Glutamatergic neuron (in vitro differentiated cells): ENCODE results near the gene CACNG1. TPM values are rescaled to one million over a fixed set of nuclear protein-coding genes. Genes with fewer than 3 reads are reported as not detected.
"Not testable (repeated sequence)": the region's sequence is repeated elsewhere in the genome, so short reads cannot be mapped to it uniquely, and the experiment has no call there.

Source experiments
- DNase-seq: peaks from one replicate; pipeline ENCODE4 v3.0.0; 2022
- H3K27ac Mint-ChIP-seq: one replicate; pipeline ENCODE4 v1.8.0; 2020; ENCODE audit warnings: mild to moderate bottlenecking, mixed read lengths, inconsistent platforms; ENCODE audit not compliant: unreplicated experiment
- H3K27me3 Mint-ChIP-seq: one replicate; pipeline ENCODE4 v1.8.0; 2020; ENCODE audit warnings: mild to moderate bottlenecking, moderate library complexity, mixed read lengths, inconsistent platforms; ENCODE audit not compliant: unreplicated experiment
- H3K36me3 Mint-ChIP-seq: one replicate; pipeline ENCODE4 v1.8.0; 2020; ENCODE audit warnings: mild to moderate bottlenecking, mixed read lengths, inconsistent platforms; ENCODE audit not compliant: unreplicated experiment
- H3K4me1 Mint-ChIP-seq: one replicate; pipeline ENCODE4 v1.8.0; 2020; ENCODE audit warnings: mild to moderate bottlenecking, low read depth, mixed read lengths, inconsistent platforms; ENCODE audit not compliant: unreplicated experiment
- H3K4me3 Mint-ChIP-seq: one replicate; pipeline ENCODE4 v1.8.0; 2020; ENCODE audit warnings: mild to moderate bottlenecking, mixed read lengths, inconsistent platforms; ENCODE audit not compliant: unreplicated experiment
- H3K9me3 Mint-ChIP-seq: one replicate; pipeline ENCODE4 v1.8.0; 2020; ENCODE audit warnings: mild to moderate bottlenecking, moderate library complexity, mixed read lengths, inconsistent platforms; ENCODE audit not compliant: unreplicated experiment
- total RNA-seq: library from RNA; stranded (reverse); fragmentation: NEBNext Ultra II Directional; extraction: Animal tissue kit (Norgen Biotek cat#: 25700); gene quantifications from one replicate; pipeline ENCODE4 v1.2.1, GENCODE V29; 2021; ENCODE audit not compliant: unreplicated experiment
- TF ChIP-seq, protein P1 (sequence below): fragments of 200-600 bp; sonication (generic); IDR thresholded peaks from one replicate; pipeline ENCODE4 v1.5.0; 2021; ENCODE audit not compliant: partially characterized antibody, unreplicated experiment

CACNG1 gene
- total RNA-seq, 1 donor from 2014 or later: not detected

DNA sequence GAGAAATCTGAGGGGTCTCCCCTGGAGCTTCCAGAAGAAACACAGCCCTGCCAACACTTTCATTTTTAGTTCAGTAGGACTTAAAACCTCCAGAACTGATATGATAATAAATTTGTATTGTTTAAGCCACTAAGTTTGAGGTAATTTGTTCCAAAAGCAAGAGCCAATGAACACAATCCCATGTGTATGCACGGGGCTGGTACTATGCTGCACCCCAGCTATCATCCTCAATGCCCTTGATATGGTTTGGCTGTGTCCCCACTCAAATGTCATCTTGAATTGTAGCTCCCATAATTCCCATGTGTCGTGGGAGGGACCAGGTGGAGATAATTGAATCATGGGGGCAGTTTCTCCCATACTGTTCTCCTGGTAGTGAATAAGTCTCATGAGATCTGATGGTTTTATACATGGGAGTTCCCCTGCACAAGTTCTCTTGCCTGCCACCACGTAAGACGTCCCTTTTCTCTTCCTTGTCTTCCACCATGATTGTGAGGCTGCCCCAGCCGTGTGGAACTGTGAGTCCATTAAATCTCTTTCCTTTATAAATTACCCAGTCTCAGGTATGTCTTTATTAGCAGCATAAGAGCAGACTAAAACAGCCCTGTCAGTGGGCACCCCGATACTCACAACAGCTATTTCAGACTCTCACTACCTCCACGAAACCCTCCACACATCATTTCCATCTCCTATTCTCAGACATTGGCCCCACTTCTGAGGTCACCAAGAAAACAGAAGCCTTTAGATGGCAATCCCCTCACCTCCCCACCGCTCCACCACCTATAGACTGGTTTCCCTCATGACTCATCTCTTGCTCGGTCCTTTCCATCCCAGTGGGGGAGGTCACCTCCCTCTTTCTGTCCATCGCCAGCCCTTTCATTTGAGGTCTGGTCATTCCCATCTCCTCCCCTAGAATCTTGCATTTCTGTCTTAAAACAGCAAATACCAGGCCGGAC, 8.9 kb upstream of the CACNG1 start:
- H3K9me3 Mint-ChIP-seq: peaks cover 13% of the 10 kb centered on the region
- H3K4me1 Mint-ChIP-seq: peaks cover 3% of the 10 kb centered on the region
- TF ChIP-seq, protein P1, sequence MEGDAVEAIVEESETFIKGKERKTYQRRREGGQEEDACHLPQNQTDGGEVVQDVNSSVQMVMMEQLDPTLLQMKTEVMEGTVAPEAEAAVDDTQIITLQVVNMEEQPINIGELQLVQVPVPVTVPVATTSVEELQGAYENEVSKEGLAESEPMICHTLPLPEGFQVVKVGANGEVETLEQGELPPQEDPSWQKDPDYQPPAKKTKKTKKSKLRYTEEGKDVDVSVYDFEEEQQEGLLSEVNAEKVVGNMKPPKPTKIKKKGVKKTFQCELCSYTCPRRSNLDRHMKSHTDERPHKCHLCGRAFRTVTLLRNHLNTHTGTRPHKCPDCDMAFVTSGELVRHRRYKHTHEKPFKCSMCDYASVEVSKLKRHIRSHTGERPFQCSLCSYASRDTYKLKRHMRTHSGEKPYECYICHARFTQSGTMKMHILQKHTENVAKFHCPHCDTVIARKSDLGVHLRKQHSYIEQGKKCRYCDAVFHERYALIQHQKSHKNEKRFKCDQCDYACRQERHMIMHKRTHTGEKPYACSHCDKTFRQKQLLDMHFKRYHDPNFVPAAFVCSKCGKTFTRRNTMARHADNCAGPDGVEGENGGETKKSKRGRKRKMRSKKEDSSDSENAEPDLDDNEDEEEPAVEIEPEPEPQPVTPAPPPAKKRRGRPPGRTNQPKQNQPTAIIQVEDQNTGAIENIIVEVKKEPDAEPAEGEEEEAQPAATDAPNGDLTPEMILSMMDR: no peak
- DNase-seq: no peak
- no peak overlapping the region for H3K4me3 Mint-ChIP-seq
- H3K36me3 Mint-ChIP-seq: peaks cover 13% of the 10 kb centered on the region
- peaks cover 11% of the 10 kb centered on the region for H3K27me3 Mint-ChIP-seq
- H3K27ac Mint-ChIP-seq: no peak overlapping the region

DNA sequence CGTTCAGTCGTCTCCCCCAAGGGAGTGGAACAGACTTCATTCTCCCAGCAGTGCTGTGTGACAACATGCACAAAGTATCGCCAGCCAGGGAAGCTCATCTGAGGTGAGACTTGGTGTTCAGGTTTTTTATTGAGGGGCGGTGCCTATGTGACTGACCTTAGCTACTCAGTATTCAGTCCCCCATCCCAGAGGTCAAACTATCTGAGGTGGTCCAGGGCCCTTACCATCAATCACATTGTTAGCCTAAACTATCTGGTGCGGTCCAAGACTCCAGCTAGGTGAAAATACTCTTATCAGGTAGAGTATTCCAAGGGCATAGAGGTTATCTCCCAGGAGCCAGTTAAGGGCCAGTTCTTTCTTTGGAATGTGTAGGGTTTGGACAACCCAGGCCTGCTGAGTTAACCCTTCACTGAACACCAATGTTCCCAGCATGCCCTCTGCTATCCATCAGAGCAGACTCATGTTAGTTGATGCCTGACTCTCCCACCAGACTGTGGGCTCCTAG, 5.4 kb upstream of the CACNG1 start:
- Mint-ChIP-seq H3K36me3 (peaks cover 13% of the 10 kb centered on the region), H3K4me1 (peaks cover 9% of the 10 kb centered on the region), H3K27ac (no peak overlapping the region), H3K27me3 (peaks cover 5% of the 10 kb centered on the region), H3K4me3 (no peak overlapping the region), H3K9me3 (peaks cover 14% of the 10 kb centered on the region)
- no peak for DNase-seq
- TF ChIP-seq, protein P1: no peak

GRCh38 chr17:67040652-67041051, 3.7 kb upstream of the CACNG1 start:
- Mint-ChIP-seq H3K27ac (no peak overlapping the region), H3K27me3 (peaks cover 5% of the 10 kb centered on the region), H3K9me3 (peaks cover 6% of the 10 kb centered on the region), H3K4me1 (peaks cover 5% of the 10 kb centered on the region), H3K36me3 (peaks cover 6% of the 10 kb centered on the region), H3K4me3 (no peak overlapping the region)
- TF ChIP-seq, protein P1: no peak
- DNase-seq: no peak

DNA sequence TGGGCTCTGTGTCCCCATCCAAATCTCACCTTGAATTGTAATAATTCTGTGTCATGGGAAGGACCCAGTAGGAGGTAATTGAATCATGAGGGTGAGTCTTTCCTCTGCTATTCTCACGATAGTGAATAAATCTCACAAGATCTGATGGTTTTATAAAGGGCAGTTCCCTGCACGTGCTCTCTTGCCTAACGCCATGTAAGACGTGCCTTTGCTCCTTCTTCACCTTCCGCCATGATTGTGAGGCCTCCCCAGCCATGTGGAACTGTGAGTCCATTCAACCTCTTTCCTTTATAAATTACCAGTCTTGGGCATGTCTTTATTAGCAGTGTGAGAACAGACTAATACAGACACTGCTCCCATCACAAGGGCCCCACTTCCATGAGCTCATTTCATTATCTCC, 3.2 kb upstream of the CACNG1 start:
- not testable (repeated sequence) for H3K36me3 Mint-ChIP-seq, H3K9me3 Mint-ChIP-seq

GRCh38 chr17:67041531-67041930, 2.8 kb upstream of the CACNG1 start:
- Mint-ChIP-seq H3K9me3 (peaks cover 7% of the 10 kb centered on the region), H3K4me1 (peaks cover 11% of the 10 kb centered on the region), H3K36me3 (peaks cover 2% of the 10 kb centered on the region), H3K27me3 (peaks cover 9% of the 10 kb centered on the region), H3K4me3 (no peak overlapping the region), H3K27ac (no peak overlapping the region)
- TF ChIP-seq, protein P1: no peak
- DNase-seq: no peak

More for the DNA sequence above, 3.2 kb upstream of the CACNG1 start:
- H3K4me3 Mint-ChIP-seq, DNase-seq, H3K27me3 Mint-ChIP-seq, H3K4me1 Mint-ChIP-seq, H3K27ac Mint-ChIP-seq: not testable (repeated sequence)
